ENCODE results near the gene BAZ1A.

The BAZ1A gene

DNA sequence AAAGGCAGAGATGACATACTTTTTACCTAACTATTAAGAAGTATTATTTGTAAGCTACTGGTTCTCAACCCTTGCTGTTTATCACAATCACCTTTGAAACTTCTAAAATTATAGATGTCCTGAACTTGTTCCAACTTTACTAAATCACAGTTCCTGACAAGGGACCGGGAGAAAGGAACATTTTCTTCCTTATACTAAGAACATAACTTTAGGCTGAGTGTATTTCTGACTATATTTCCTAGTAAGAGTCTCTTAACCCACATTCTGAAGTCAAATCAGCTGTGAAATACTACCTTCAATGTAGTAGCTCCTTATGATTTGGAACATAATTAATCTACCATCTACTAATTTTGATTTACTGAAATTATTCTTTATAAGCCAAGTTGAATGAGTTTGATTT lies 80.2 kb downstream of the BAZ1A start:
- peaks cover 9 to 10% of the 10 kb centered on the region in 2 experiments for H3K4me1 ChIP-seq (ENCODE audit: control insufficient read depth in 1 of 2, insufficient read depth in 1 of 2, low read depth in 1 of 2, low read length in 1 of 2)
- H3K36me3 ChIP-seq: peaks cover 100% of the 10 kb centered on the region
- no peaks in the 10 kb centered on the region for H3K9me3 ChIP-seq
- H3K27me3 ChIP-seq: no peaks in the 10 kb centered on the region
- TF ChIP-seq, protein P1, sequence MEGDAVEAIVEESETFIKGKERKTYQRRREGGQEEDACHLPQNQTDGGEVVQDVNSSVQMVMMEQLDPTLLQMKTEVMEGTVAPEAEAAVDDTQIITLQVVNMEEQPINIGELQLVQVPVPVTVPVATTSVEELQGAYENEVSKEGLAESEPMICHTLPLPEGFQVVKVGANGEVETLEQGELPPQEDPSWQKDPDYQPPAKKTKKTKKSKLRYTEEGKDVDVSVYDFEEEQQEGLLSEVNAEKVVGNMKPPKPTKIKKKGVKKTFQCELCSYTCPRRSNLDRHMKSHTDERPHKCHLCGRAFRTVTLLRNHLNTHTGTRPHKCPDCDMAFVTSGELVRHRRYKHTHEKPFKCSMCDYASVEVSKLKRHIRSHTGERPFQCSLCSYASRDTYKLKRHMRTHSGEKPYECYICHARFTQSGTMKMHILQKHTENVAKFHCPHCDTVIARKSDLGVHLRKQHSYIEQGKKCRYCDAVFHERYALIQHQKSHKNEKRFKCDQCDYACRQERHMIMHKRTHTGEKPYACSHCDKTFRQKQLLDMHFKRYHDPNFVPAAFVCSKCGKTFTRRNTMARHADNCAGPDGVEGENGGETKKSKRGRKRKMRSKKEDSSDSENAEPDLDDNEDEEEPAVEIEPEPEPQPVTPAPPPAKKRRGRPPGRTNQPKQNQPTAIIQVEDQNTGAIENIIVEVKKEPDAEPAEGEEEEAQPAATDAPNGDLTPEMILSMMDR (IDR thresholded peaks at IDR 0.05): no peak
- H3K4me3 ChIP-seq (ENCODE audit: low read depth in 1 of 2, low read length in 1 of 2): no peak overlapping the region
- H3K27ac ChIP-seq: peak overlapping the region; percentile 65

DNA sequence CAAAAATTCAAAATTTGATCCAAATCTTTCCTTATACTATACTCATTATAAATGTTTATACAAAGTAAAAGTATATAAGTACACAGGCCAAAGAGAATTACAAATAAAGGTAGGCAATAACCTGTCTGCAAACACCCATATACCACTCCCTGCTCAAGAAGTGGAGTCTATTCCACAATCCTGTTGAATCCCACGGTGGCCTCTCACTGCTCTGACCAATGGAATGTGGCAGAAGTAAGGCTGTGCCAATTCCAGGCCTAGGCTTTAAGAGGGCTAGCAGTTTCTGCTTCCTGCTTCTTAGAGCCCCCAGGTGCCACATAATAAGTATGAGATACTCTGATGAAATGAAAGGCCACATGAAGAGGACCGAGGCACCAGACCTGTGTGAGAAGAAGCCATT lies 80.9 kb downstream of the BAZ1A start:
- Histone ChIP-seq H3K4me1 (ENCODE audit: control insufficient read depth in 1 of 2, insufficient read depth in 1 of 2, low read depth in 1 of 2, low read length in 1 of 2) (peaks cover 9 to 10% of the 10 kb centered on the region in 2 experiments), H3K4me3 (ENCODE audit: low read depth in 1 of 2, low read length in 1 of 2) (no peak overlapping the region), H3K36me3 (peaks cover 100% of the 10 kb centered on the region), H3K27me3 (no peaks in the 10 kb centered on the region), H3K9me3 (no peaks in the 10 kb centered on the region), H3K27ac (peak overlapping the region; percentile 65)
- TF ChIP-seq, protein P1 (IDR thresholded peaks at IDR 0.05): no peak

DNA sequence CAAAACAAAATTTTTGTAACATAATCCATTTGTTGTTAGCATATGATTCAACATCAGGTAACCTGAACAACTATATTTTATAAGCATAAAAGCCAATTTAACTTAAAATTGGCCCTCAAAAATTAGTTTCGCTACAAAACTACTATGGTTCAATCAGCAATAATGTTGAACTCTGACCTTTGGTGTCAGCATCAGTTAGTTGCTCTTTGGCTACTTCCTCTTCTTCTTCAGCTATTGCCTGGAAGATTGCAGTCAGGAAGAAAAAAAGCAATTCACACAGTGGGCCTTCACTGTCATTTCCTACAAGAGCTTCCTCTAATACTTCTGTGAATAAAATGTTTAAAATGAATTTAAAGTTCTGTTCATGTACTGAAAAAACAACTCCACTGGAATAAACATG lies 82.6 kb downstream of the BAZ1A start:
- H3K27me3 ChIP-seq: no peaks in the 10 kb centered on the region
- peaks cover 99% of the 10 kb centered on the region for H3K36me3 ChIP-seq
- H3K27ac ChIP-seq: peak overlapping the region; percentile 69
- no peak overlapping the region for H3K4me3 ChIP-seq (ENCODE audit: low read depth in 1 of 2, low read length in 1 of 2)
- H3K9me3 ChIP-seq: no peaks in the 10 kb centered on the region
- H3K4me1 ChIP-seq (ENCODE audit: control insufficient read depth in 1 of 2, insufficient read depth in 1 of 2, low read depth in 1 of 2, low read length in 1 of 2): peaks cover 9 to 10% of the 10 kb centered on the region in 2 experiments
- TF ChIP-seq, protein P1 (IDR thresholded peaks at IDR 0.05): no peak

DNA sequence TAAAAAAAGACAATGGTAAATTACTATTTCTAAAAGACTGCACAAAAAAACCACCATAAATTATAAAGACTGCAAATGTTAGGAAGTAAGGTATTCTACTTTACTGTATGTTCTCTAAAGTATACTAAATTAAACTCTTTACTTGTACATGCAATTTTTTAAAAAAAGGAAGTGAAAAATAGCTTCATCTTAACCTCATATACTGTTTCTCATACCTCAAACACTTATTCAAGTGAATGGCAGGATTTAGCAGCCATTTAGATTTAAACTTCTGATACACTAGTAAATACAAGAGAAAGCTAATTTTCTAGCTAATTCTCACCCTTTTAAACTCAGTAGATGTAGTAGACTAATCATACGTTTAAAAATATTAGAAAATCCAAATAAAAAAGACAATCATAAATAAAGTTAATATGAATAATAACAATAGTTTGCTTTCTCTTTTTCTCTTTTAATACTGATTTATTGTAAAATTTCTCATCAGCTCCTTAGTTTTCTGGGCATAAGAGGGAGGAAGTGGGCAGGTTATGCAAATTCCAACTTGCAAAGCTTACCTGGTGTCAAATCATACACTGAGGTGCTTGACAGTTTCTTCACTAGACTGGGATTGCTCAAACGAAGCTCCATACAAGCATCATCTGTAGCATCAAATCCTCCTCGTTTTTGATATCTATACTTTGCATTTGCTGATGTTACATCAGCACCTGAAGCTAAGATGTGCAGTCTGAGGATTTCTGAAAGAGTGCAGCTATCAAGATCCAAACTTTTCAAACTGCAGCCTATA lies 89.7 kb downstream of the BAZ1A start:
- H3K4me3 ChIP-seq (ENCODE audit: low read depth in 1 of 2, low read length in 1 of 2): no peak overlapping the region
- no peaks in the 10 kb centered on the region for H3K27me3 ChIP-seq
- TF ChIP-seq, protein P1 (IDR thresholded peaks at IDR 0.05): no peak
- H3K27ac ChIP-seq: peak overlapping the region; percentile 46
- H3K9me3 ChIP-seq: no peaks in the 10 kb centered on the region
- H3K36me3 ChIP-seq: peaks cover 72% of the 10 kb centered on the region
- H3K4me1 ChIP-seq (ENCODE audit: control insufficient read depth in 1 of 2, insufficient read depth in 1 of 2, low read depth in 1 of 2, low read length in 1 of 2): peaks cover 6 to 11% of the 10 kb centered on the region in 2 experiments

DNA sequence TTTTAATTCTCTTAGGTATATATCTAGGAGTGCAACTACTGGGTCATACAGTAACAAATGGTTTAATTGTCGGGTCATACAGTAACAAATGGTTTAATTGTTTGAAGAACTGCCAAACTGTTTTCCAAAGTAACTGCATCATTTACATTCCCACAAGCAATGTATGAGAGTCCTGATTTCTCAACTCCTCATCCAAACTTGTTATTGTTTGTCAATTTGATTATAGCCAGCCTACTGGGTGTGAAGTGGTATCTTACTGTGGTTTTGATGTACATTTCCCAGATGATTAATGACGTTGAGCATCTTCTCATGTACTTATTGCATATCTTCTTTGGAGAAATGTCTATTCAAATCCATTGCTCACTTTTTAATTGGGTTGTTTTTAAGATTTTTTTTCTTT lies 93.1 kb downstream of the BAZ1A start:
- H3K9me3 ChIP-seq: no peaks in the 10 kb centered on the region
- H3K27ac ChIP-seq: no peak overlapping the region
- peaks cover 72% of the 10 kb centered on the region for H3K36me3 ChIP-seq
- H3K27me3 ChIP-seq: no peaks in the 10 kb centered on the region
- no peak overlapping the region for H3K4me3 ChIP-seq (ENCODE audit: low read depth in 1 of 2, low read length in 1 of 2)
- TF ChIP-seq, protein P1 (IDR thresholded peaks at IDR 0.05): no peak
- H3K4me1 ChIP-seq (ENCODE audit: control insufficient read depth in 1 of 2, insufficient read depth in 1 of 2, low read depth in 1 of 2, low read length in 1 of 2): peaks cover 6 to 11% of the 10 kb centered on the region in 2 experiments

Measured in neutrophil (primary cell).